Middle frontal gyrus (tissue), 1 donor: ENCODE results near the gene C5orf58.
"Not testable (repeated sequence)": the region's sequence is repeated elsewhere in the genome, so short reads cannot be mapped to it uniquely, and the experiment has no call there.

Source experiments
- DNase-seq: peaks from one replicate; pipeline ENCODE4 v3.0.0-alpha.2; 2015; ENCODE audit warnings: low spot score; ENCODE audit errors: extremely low spot score

Gene C5orf58

DNA sequence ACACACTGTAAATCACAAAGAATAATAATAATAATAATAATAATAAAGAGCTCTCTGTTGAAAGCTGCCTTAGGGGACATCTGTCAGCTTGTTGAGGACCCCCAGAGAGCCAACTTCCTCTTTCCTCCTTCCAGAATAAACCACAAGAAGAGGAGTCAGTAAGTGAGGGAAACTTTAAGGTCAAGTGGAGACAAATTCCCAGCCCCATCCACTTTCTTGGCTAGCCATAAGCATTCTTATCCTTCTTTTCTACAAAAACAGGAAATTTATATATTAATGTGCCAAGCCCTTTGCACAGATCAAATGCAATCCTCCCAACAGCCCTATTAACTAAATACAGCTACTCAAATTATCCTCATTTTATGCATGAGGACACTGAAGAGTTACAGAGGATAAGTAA is 9.4 kb upstream of the C5orf58 start:
- no peak for DNase-seq

DNA sequence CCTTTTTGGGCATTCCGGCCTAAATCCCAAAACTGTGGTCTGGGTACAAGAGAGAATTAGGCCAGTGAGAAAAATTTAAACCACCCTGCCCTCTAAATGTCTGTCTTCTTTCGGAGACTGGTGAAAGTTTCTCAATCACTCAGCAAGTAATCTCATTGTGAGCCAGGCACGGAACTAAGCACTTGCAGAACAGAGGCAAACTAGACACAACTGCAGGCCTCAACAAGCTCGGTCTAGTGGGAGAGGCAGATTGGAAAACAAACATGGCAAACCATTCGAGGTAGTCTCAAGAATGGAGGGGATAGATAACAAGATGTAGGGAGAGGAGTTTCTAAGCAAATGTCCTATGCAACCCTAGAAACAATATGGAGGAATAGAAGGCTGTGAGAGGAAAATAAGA is 8.9 kb upstream of the C5orf58 start:
- no peak for DNase-seq

DNA sequence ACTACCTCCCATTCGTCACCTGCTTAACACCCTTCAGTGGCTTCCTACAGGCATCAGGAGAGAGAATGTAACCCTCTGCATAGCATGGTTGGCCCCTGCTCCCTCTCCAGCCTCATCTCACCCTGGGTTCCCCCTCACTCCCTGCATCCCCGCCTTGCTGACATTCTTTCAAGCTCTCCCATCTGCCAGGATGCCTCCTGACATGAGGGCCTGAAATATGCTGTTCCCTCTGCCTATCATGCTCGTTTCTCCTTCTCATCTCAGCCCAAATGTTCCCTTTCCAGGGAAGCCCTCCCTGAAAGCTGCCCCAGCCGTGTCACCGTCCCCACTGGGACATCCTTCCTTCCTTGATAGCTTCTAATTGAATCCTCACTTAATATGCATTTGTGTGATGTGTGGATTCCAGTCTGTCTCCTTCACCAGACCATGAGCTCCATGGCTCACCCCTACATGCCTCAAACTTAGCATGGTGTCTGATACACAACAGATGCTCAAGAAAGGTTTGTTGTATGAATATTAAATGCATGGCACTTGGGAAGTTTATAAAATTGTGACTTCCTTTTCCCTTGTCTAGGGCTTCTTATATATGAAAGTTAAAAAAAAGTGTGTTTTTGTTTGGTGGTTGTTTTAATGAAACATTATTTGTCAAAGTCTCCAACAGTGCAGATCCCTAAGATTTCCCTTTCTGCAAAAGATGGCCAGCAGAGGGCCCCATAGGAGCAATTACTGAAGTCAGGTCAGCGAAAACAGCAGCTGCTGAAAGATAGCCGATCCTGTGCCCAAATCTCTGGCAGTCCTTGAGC is 7.3 kb upstream of the C5orf58 start:
- DNase-seq: peak; percentile 78

DNA sequence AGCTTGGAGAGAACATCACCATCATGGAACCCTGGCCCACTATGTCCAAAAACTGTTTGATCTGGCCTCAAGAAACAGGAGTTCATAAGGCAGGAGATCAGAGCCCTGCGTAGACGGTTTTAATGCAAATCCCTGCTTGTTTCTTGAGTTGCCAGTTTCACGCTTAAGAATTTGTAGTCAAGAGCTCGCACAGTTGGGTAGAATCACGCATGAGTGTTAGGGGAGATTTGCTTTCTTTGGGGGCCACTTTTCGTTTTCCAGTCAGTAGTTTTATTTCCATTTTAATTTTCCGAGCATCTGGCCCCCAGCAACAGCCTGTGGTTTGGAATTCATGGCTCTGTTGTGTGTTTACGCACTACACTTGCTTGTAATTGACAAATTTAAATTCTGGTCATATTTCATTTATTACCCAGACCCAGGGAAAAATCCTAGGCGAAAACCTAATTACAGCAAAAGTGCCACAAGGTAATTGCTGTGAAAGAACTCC is 6.6 kb upstream of the C5orf58 start:
- no peak for DNase-seq

DNA sequence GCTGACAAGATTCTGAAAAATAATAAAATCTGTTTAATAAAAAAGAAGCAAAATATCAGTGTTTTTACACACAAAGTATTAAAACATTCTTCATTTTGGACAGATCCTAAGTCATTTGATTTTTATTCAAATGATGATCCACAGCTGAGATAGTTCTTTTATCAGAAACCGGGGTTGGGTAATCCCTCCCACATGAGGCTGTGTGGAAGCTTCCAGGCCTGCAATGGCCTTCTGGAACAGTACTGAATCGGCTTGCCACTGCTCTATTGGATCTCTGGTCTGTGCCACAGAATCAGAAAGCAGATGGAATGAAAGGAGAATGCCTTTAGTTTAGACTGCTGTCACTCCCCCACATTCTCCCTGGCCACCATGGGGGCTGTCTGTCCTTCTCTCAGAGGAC is 6.1 kb upstream of the C5orf58 start:
- no peak for DNase-seq

DNA sequence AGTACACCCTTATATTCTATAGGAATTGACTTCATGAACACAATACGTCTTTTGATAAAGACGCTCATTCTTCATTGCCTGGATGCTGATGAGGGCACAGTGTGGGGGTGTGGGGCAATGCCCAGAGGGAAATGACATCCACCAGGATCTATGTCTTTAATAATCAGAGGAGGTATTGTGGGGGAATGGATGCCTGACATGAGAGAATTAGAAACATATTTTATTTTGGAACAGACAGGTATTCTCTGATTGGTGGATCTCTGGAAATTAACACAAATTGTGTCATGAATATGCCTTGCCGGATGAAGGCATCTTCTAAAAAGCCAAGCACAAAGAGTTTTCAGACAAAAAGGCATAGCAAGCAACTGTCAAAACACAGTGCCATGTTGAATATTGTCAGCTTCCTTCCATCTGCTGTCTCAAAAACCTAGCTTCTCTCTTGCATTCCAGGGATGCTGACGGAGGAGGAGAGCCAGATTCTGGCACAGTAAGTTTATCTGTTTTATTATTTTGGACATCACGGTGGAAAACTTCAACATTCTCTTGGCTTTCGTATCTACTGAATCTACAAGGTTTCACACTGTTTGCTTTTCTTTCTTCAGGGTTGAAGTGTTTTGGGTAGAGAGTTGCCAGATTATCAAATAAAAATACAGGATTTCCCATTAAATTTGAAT is 3.9 kb upstream of the C5orf58 start:
- DNase-seq: no peak

DNA sequence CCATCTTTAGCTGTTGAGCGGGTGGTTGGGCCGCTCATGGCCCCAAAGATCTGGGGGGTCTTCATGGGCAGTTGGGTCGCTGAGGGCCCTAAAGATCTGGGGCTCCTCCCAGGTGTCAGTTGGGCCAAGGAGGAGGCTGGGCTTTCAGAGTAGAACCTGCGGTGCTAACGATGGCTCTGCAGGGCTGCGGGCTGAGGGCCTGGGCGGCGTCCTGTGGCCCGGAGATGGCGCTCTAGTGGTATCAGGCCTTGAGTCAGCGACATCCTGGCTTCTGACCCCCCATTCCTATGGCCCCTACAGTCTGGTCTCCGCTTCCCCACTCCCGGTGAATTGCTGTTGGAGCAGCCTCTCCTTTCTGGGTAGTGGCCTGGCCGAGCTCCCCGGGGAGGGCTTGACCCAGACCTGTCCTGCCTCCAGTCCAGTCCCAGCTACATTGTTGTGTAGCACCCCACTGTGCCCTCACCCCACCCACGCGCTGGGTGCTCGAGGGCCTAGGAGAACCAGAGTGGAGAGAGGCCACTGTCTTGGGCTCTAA is 640 bp downstream of the C5orf58 start:
- no peak for DNase-seq

DNA sequence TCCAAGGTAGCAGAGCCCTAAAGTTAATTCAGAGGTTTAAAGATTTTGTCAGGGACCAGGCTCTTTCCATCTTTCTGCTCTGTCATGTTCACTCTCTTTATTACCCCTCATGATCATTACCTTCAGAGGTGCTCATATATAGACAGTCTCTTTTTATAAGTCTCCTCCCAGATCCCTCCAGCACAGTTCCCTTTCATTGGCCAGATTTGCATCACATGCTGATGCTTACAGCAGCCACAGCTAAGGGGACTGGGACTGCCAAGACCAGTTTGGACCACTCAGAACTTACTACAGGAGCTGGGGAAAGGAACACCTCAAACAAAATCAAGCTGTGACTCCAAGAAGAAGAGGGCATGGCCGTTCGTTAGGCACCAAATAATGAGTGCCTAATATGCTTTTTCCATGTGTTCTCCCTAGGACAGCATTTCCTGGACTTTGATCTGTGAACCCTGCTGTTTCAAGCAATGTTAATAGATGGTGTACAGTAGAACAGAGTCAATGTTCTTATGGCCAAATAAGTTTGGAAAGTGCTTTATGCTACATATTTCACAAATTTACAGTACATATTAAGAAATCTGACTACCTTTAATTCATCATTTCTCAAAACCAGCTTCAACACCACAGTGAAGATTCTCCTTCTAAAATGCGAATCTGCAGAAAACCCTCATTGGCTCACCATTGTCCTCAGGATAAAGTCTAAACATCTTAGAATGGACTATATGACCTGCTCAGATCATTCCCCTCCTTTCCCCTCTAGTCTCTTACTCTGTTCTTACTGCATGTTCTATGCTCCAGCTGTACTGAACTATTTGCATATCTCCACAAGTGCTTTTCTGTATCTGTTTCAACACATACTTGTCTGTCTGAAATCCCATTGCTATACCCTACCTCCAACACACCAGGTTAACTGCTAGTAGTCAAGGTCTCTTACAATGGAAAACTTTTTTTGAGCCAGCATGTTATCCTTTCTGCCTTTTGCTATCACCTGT is 3.4 kb downstream of the C5orf58 start:
- no peak for DNase-seq

DNA sequence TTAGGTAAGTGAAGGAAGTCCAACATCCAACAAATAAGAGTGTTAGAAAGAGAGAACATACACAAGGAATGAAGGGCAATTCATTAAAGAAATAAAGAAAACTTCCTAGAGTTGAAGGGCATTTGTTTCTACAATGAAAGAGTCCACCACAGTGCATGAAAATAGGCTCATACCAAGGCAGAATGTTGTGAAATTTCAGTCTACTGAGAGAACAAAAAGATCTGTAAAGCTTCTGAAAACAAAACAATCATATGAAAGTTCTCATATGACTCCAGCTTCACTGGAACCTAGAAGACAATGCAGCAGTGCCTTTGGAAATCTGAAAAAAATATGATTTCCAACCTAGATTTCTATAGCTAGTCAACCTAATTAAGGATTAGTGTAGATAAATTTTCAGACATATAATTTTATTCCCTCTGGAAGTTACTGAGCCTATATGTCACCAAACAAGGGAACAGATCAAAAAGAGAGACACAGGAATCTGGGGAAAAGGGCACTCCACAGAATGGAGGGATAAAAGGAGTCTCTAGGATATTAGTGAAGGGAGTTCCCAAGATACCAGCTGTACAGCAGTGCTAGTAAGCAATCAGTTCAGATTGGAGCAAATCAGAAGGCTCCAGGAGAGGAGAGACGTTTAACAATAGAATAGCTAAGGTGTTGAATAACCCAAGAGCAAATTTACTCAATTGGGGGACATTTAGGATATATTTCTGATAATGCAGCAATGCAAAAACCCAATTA is 5.8 kb downstream of the C5orf58 start:
- no peak for DNase-seq

DNA sequence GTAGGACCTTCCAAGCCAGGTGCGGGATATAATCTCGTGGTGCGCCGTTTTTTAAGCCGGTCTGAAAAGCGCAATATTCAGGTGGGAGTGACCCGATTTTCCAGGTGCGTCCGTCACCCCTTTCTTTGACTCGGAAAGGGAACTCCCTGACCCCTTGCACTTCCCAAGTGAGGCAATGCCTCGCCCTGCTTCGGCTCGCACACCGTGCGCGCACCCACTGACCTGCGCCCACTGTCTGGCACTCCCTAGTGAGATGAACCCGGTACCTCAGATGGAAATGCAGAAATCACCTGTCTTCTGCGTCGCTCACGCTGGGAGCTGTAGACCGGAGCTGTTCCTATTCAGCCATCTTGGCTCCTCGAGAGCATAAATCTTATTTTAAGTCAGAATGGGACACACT is 12.7 kb downstream of the C5orf58 start:
- DNase-seq: not testable (repeated sequence)

DNA sequence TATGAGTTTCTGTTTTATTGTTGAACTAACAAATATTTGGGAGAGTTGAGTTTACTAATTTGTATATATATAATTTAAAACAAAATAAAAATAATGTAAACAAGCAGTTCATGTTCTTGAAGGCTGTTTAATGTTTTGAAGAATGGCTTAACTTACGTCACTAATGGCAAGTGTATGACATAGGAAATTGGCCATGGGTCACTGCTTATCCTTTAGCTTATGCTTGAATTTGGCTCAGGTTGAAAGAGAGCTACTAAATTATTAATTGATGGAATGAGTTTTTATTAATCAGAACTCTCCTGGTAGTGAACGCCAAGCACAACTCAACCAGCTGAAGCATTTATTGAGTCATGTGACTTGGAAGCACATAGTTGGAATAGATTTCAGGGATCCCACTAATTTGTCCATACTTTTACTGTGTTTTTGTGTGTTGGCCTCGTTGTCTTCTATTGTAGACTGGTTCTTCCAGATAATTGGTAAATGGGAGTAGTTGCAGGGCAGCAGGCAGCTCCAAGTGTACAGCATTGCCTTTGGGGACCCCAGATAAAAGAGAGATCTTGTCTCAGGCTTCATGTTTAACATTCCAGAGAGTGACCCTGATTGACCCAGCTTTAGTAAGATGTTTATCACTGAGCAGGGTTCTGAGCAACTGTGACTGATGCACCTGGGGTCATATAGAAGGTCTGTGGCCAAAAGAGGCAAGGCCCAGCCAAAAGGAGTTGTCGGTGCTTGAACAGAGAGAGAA is 13.5 kb downstream of the C5orf58 start:
- no peak for DNase-seq

DNA sequence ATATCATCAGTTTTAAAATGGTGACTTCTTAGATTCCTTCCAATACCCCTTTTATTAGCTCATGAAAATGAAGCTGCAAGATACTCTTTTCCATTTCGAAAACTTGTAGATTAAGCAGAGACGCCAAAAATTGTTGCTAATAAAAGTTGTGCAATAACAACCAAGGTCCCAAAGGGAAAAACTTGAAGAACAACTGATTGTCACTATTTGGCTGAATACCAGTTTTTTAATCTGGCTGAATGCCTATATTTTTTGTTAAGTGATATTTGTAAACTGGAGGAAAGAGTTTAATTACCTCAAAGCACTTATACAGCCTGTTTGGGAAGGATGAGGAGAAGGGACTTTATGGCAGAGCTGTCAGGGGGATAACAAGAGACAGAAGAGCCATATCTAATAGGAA is 14.6 kb downstream of the C5orf58 start:
- no peak for DNase-seq

DNA sequence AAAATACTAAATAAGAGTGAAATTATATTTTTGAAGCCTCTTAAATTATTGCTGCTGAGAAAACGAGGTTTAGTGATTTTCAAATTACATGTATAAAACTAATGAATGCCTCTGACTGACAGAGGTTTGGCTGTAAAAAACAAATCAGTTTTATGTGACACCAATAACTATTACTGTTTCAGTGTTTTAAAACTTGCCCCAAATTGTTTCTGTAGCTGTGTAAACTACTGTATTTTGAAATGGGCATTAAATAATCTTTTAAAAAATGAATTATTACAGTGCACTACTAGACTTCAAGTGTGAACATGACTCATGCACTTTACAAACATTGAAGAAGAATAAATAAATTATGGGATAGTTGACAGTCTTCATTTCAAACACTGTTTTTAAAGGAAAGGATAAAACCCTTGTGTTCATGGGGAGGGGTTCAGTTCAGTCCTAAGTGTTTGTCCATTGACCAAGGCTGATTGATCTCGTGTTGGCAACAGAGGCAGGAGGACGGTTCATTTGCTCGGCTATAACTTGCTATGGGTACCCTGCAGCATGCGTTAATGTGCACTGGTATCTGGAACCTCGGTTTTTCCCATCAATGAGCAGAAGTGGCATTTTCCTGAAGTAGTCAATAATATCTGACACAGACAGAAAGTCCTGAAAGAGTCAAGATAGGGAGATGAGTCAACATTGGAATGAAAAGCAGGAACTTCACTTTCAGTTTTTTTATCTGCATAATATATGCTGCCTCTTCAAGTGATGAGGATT is 15.6 kb downstream of the C5orf58 start:
- no peak for DNase-seq

DNA sequence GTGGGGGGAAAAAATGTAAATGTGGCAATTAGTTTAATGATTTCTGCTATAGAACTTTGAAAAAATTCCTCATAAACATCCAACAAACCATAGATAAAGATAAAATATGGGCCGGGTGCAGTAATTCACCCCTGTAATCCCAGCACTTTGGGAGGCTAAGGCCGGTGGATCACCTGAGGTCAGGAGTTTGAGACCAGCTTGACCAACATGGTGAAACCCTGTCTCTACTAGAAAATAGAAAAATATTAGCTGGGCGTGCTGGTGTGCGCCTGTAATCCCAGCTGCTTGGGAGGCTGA is 16.1 kb downstream of the C5orf58 start:
- DNase-seq: not testable (repeated sequence)

DNA sequence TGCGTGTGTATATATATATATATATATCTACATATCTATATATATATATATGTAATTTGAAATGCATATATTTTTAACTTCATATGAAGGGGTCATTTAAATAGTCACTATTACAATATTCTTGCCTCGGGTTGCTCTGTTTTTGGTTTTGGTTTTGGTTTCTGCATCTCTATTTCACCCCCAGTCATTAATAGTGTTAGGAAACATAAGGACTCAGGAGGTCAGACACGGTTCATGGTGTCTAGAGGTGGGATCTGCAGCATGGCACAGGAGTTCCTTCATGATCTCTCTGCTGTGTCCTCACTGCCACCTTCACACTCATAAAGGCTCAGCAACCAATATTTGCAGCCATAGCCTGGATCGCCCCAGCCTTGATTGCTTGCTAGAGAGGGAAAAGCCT is 16.6 kb downstream of the C5orf58 start:
- no peak for DNase-seq

DNA sequence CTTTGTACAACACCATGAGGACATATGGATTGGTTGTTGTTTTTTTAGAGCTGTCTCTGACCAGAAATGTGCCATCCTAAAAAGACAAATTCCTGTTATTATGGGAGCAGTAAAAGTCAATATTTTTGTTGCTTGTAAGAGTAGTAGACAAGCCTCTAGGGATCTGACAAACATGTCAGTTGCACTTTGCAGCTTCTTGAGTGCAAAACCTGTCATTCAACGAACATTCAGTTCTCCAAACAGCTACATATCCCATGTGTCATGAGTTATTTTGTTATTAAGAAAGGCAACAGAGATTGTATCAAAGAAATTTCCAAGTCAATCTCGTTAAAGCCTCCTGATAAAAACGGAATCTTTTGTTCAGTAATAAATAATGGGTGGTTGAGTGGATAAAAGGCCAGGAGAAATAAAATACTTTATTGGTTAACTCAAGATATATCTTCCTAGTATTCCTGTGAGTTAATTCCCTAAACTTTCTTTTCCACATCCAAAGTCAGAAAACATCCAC is 18.1 kb downstream of the C5orf58 start:
- no peak for DNase-seq

DNA sequence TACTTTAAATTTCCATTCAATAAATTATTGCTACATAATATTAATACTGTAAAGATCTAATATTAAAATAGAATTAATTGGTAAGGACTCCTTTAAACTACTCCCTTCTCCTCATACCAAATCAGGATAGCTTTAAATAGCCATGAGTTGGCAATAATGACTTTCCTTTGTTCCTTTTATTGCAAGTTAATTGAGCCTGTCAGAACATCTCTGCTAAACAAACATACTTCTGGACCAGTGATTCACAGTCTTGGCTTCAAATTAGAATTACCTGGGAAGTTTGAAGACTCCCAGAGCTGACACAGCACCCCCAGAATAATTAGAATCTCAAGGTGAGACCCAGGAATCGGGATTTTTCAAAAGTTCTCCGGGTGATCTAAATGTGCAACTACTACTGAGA is 18.7 kb downstream of the C5orf58 start:
- DNase-seq: no peak

DNA sequence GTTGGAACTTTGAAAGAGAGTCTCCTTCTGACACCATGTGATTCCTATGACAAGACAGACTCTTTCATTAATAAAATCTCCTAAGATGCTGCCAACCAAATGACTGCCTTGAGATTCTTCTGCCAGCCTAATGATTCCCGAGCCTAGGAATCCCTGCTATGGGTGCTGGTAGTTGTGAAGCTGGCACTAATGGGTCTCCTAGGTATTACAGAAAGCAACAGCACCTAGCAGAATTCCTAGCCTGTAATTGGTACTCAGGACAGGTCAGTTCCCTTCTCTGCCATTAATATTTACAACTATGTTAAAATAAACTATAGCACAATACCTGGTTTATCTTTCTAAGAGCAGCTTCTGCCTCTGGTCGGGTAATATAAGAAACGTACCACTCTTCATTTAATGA is 19.3 kb downstream of the C5orf58 start:
- DNase-seq: no peak

DNA sequence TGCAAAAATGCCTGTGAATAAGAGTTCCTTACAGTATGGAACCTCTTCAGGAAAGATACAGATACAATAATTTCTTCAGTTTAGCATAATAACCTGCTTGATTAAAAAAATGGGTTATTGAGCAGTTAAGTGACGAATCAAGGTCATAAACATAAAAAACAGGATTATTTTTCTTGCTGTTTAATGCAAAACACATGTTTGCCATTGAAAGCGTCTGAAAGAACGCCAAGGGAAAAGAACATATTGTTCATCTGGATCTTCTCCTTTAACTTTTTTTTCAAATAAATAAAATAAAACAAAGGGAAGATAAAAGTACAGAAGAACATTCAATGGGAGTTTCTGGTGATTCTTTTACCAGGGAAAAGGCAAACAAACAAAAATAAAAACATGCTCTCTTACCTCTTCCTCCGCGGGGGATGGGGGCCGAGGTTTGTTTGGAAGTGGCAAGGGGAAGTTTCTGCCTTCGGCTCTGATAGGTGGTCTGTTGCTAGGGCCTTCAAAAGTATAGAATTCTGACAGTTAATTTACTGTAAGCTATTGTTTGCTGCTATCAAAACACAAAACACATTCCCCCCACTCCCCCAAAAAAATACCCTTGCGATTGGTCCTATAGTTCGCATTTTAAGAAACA is 20.1 kb downstream of the C5orf58 start:
- DNase-seq: no peak
